ENCODE data around the gene PRKCA.
"Not testable (repeated sequence)": the region's sequence is repeated elsewhere in the genome, so short reads cannot be mapped to it uniquely, and the experiment has no call there.

PRKCA gene

DNA sequence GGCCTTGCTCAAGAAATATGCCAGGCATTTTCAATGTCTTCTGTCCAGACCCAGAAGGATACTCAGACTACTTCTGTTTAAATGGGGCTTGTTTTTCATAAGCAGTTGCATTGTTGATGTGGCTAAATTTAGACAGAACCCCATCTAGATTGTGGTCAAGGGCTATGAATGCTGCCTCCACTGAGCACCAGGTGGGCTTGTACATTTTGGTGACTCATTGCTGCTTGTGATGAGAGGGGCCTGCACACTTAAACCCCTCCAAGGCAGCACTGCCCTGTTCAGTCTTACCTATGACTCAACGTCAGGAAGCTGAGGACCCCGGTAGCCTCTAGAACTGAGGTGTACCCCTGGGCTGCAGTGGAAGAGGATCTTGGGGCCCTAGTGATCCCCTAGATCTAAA, 144.0 kb downstream of the PRKCA start:
- no peak for DNase-seq

DNA sequence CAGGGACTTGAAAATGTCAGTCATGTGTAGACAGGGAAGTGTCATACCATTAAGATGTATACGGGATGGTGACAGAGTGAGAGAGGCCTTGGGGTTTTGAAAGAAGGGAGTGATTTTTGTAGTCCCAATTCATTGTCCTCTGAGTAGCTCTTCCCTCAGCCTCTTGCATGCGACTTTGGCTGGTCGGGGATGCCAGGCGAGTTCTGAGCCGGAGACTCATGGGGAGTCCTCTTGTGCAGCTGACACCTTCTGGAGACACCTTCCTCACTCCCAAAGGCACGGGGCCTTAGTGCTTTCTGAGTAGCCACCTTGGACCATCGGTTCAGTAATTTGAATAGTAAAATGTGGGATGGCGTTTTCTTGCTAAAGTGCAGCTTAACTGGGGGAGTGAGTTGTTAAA, 144.7 kb downstream of the PRKCA start:
- no peak for DNase-seq

DNA sequence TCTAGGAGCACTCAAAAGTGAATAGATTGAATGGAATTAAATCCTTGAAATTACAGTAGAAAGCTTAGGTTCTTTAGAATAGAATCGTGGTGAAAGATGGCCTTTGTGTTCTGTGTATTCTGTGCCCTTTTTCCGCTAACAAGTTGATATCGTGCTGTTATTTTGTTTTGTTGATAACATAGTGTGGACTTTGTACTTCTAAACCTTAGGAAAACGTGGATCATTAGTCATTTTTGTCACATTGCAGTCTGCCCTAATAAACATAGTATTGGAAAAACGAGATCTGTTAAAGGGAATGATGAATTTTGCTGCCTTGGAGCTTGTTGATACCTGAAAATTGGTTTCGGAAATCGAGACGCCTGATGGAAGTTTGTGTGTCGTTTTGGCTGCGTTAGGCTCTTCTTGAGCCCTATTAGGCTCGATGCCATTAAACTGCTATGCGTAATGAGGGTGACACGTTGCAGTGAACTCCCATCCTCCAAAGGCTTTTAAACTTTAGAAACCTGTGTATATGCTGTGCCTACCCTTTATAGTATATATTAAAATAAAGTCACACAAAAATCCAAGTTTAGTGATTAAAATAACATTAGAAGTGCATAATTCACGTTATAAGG, 145.7 kb downstream of the PRKCA start:
- no peak for DNase-seq

DNA sequence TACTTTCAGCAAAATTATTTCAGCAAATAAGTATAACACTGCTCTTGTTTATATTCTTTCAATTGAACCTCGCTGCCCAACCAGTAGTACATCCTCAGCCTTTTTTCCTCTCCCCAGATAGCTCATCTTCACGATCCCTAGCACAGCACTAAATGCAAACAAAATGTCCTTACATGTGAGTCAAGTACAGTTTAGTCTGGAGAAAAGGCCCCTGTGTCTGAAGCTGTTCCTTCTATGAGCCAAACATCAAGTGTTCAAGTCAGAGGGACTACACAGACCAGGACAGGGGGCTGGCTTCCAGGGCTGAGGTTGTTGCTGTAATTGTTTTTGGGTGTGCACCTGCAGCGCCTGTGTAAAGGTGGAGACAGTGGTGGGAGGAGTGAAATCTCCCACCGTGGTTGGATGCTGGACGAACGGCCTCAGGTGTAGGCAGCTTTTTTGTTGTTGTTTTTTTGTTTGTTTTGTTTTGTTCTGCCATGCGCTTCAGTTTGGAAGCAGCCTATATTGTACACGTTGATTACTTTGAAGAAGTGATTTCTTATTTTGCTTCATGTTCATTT, 147.1 kb downstream of the PRKCA start:
- DNase-seq = no peak

DNA sequence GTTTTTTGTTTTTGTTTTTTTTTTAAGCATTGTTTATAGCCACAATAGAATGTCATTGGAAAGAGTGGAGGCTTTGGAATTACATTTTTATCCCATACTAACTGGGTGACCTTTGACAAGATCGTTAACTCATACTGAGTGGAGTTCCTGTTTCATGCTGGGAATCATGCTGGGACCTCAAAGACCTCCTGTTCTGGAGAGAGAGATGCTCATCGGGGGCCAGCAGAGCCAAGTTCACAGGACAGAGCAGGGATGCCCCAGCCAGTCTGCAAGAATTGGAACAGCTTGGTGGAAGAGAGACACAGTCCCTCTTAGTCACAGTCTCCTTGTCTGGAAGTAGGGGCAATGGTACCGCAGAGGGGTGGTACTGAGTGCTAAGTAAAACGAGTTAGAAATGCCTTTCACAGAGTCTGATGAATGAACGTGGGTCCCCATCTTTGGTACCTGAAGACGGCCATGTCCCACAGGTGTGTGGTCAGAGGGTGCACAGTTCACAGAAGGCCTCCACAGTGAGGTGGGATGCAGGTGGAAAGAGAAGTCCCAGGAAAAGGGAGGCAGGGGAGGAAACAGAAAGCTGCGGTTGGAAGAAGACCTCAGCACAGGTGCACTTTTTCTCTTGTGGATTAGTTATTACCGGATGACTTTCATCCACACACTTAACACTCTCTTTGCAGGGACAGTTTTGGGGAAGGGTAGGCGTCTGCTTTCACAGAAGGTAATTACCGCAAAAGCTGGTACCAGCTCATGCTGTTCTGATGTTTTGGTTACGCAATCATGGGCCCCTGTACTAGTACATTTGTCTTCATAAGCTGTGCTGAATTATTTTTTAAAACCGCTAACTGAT, 147.8 kb downstream of the PRKCA start:
- no peak for DNase-seq

DNA sequence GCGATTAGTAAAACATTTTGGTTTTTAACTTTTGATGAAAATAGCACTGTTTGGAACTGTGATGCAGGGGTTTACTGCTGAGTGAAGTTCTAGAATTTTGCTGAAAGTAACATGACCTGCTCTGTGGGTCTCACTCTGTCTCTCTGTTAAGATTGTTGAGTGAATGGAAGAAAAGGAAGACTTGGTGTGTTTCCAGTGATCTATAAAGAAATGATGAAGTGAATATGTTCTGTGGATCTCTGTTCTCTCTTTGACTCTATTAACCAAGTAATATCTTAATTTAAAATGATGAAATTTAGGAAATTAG, 148.4 kb downstream of the PRKCA start:
- DNase-seq = no peak

DNA sequence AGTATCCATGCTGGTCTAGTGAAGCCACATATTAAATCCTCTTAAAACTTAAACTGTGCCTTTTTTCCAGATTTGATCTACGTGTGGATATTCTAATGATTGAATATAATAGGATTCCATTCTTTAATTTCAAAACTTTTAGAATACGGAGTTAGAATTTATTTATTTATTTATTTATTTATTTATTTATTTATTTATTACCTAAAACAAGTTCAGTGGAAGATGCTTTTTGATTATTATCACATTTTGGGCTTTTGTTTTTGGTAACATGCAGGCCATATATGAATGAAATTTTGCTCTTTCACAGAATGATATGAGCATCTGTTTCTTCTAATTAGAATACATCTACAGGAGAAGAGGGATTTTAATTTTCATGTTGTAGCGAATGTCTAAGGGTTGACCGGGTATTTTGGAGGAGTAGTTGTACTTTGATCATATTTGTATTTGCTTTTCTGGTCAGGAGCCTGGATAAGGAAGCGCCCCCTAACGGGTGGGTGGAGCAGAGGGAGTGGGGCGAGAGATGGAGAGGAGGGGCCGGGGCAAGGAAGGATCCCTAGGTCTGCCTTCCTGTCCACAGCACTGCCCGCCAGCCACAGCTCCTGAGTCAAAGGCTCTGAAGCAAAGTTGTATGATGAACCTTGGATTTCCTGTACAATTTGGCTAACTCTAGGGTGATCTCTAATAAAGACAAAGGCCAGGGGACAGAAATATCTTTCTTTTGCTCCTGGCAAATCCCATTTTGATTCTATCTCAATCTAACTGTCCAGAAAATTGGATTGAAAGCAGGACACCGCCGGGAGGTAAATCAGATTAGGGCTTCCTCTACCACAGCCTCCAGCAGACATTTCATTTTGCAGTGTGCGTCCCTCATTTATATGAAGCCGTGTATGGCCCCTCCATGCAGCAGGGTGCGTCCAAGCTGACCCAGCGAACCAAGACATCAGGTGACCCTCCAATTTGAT, 149.1 kb downstream of the PRKCA start:
- no peak for DNase-seq

DNA sequence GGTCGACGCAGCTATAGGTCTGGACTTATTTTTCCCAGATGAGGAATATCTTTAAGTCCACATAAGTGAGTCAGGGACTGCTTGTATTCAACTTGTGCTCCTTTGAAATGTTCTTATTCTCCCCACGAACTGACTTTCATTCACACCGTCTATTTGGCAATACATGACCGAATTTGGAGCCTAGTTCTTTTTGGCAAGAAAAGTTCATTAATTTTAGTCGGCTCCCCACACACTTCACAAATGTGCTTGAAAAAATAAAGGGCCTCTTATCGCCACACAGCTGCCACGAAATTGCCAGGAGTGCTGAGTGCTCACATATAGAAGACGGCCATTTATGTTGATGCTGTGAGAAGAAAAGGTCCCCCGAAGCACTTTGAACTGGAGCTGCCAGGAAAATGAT, 152.6 kb downstream of the PRKCA start:
- DNase-seq = no peak

DNA sequence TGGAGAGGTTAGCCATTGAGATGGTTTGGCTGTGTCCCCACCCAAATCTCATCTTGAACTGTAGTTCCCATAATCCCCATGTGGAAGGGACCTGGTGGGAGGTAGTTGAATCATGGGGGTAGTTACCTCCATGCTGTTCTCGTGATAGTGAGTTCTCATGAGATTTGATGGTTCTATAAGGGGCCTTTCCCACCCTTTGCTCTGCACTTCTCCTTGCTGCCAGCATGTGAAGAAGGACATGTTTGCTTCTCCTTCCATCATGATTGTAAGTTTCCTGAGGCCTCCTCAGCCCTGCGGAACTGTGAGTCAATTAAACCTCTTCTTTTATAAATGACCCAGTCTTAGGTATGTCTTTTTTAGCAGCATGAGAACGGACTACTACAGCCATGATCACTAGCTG, 155.1 kb downstream of the PRKCA start:
- not testable (repeated sequence) for DNase-seq

DNA sequence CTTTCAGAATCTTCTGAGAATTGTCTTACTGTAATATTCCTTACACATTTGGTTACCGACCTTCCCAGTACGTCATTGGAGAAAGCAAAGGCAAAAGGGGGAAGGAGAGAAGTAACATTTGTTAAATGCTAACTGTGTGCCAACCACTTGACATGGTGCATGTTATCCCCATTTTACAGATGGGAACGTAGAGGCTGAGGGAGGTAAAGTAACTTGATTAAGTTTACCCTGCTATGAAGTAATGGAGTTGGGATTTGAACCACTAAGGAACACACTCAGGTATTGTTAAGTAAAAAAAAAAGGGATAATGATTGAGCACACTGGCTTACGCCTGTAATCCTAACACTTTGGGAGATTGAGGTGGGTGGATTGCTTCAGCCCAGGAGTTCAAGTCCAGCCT, 156.4 kb downstream of the PRKCA start:
- no peak for DNase-seq

DNA sequence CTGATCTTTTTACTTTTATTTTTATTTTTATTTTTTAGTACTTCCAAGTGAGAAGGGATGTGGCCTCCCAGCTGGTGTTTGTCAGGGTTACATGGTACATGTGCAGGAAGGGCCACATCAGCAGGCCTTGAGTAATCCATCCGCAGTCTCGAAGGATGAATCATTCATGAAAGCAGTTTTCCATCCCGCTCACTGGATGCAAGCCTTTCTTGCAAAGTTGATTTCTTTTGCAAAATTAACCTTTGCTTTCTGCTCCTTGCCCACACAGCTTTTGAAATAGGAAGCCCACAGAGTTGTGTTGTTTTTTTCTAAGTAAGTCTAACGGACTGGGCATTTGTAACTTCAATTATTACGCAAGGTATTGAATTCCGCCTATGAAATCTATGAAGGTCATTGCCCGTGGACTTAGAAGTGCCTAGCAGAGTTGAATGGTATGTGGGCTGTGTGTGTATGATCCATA, 157.4 kb downstream of the PRKCA start:
- DNase-seq = peak; percentile 36

DNA sequence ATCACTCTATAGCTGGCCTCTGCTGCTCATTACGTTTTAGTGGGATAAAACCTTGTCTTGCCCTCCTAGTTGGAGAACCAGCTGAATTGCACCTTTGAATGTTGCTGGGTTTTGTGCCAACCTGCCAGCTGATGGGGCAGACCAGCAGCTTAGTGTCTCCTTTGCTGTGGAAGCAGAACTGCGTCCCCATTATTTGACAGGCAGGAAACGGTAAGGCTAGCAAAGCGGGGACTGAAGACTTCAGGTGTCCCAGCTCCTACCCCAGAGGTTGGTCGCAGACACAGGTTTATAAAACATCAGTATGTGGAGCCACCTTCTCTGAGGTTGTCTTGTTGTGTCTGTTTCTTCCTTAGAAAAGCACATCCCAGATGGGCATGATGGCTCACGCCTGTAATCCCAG, 158.1 kb downstream of the PRKCA start:
- DNase-seq = no peak

DNA sequence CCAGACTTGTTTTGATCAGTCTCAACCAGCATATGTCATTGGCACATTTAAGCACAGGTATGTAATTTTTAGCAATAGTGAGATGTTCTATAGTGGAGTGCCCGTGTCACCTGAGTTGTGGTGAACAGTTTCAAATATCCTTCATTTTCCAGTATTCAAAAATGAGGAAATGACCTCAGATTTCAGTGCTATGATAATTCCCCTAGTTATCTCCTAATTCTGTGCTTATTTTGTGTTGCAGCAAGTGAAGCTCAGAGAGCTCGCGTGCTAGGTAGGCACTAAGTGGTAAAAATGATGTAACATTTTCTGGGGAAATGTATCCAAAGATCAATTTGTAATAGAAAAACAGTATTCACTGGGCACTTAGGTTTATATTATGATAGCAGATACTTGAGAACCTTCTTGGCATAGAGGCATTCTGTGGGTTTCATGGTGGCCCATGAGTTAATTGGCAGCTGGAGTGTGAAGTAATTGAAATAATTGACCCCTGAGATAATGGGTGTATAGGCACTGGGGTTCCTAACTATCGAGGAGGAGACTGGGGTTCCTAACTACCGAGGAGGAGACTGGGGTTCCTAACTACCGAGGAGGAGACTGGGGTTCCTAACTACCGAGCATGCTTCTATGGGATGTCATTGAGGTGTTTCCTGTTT, 159.1 kb downstream of the PRKCA start:
- no peak for DNase-seq

DNA sequence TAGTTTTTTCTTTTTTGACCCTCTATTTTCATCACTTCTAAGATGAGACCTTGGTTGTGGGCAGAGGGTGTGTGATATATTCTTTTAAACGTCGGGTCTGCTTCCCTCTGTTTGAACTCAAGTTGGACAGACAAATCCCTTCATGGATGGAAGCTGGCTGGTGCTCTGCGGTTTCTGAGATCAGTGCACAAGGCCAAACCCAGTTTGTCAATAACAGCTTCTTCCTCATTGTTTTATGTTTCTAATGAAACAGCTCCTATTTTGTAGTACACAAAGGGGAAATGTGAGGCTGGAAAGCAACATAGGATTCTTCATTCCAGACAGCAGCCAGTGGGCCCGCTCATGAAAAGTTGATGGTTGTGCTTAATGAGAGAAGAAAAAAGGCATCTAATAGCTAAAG, 159.6 kb downstream of the PRKCA start:
- DNase-seq = no peak

DNA sequence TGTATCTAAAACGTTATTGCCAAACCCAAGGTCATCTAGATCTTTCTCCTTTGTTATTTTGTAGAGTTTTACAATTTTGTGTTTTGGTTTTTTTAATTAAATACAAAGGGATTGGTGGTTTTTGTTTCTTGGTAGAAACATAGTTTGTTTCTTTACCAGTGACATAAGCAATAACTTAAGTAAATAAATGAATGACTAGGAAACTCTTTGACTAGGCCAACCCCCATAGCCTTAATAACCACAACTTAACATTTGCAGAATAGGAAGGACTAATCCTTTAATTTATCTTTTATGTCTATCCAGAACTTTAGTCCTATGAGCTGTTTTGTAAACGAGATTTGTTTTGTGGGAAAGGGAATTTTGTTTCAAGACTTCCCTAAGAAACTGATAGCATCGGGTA, 162.5 kb downstream of the PRKCA start:
- DNase-seq = no peak

DNA sequence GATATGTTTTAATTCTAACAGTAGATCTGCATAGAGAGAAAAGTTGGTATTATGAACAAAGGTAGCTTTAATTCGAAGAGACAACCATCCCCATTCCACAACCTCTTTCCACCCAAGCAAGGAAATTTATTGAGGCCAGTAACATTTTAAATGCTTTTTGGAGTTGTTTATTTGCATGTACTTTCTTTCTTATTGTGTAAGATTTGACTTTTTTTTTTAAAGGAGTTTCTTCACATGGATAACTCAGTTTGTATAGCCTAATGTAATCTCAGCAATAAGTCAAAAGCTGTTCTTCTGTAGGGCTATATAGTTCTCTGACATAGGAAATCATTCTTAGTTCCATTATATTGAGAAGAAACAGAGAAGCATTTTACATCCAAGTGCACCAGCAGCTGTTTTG, 163.3 kb downstream of the PRKCA start:
- DNase-seq = no peak

DNA sequence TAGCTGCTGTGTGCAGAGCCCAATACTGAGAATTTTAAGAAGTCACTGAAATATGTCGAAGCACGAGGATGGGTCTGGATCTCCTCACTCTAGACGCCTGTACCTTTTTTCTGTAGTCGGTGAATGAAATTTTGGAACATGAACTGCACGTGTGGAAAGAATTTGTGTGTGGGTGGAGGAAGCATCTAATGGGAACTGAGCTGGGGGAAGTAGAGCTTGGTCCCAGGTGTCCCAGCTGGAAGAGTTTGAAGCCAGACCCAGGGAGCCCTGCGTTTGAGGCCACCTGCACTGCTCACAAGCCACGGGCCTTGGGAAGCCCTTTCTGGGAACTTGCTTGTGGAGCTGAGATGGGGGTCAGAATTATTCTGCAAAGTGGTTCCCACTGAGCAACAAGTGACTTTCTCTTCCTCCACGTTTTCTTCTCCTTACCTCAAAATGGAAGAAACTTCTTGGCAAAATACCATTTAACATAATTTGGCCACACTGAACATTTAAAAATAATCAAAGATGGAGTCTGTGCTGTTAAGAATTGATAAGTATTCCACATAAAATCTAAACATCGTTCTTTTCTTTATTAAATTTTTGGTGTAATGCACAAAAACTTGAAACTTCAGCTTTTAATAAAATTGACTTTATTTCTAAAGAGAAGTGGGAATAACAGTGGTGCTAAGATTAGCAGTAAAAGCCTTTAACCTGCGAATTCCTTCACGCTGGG, 163.8 kb downstream of the PRKCA start:
- DNase-seq = no peak

DNA sequence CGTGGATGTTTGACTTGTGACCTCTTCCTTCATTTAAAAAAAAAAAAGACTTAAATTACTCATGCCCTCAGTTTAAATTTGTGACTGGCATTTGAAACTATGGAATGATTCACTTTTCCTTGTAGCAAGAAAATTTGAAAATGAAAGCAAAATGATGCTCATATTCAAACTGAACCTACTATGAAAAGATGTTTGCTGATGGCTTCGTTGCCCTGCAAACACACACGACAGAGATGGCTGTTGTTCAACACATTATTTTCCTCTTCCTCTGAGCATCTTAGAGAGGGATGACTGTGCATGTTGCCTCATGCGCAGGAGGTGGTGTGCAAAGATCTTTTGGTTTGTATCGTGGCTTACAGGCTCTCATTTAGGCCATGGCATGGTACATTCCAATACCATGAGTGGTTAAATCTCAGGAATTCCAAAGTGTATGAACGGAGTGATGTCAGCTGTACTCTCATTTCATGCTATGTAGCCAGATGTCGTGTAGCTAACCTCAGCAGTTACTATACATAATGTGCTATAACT, 164.5 kb downstream of the PRKCA start:
- DNase-seq = peak; percentile 92

DNA sequence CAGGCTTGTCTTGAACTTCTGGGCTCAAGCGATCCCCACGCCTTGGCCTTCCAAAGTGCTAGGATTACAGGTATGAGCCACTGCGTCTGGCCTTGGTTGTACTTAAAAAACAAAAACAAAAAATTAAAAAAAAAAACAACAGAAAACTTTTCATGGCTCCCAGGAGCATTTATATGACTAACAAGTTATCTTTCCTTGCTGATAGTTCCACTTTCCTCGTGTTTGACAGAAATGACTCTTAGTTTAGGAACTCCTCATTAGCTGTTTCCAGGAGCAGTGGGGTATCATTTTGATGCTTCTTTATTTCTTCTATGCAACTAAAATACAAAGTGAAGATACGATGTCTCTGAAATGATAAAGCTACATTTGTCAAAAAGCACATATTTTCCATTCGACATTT, 165.4 kb downstream of the PRKCA start:
- DNase-seq = peak; percentile 40

DNA sequence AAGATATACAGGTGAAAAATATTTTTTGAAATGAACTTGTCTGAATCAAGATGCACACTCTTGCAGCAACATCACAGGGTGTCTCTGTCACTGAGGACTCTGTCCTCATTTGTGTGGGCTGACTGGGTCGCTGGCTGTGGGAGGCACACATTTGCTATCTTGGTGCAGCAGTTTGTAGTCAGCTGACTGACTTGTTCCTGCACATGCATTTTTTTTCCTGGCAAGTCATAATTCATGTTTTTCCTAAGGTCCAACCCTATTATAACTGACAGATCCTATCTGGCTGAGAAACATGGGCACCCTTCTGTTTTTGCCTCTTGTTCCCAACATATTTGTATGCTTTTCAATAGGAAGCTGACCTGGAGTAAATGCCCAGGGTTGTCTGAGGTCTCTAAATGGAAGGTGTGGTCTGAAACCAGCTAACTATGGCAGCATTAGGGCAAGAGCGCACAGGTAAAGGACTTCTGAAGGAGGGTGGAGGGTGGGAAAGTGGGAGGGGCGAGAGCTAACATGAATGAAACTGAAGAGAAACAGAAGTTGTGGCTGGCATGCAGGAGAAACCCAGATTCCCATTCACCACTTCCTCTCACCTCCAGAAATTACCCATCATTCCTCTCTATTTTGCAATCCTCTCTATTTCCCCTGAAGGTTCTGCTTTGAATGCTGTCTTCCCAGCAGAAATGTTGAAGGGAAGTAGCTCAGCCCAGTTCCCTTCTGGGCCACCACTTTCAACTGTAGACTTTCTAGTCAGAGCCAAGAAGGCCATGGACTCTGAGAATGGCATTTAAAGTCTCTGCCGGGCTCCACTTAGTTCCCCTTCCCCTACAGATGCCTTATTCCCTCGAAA, 166.1 kb downstream of the PRKCA start:
- DNase-seq = peak; percentile 47

DNA sequence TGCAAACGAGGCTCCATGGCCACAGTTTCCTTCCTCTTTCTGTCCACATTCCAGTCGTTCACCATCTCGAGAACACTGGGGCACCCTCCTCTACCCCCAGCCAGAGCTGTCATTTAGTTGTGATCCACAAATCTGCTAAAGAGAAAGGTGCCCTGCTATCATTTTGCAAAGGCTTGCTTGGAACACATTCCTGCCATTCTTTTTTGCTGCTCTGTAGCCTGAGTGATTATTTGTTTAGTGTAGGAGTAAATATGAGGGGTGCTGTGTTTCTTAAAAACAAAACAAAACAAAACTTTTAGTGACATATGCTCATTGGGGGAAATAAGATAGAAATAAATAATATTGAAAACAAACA, 166.7 kb downstream of the PRKCA start:
- DNase-seq = no peak
